Astrocyte of the spinal cord (primary cell): ENCODE data around the gene ADRB2.
"Not testable (repeated sequence)": the region's sequence is repeated elsewhere in the genome, so short reads cannot be mapped to it uniquely, and the experiment has no call there.

Source experiments
- DNase-seq: peaks from one replicate; pipeline ENCODE4 v3.0.0; 2011; ENCODE audit warnings: low read depth, low spot score
- H3K4me3 ChIP-seq: 2 replicates; pipeline ENCODE4 v1.5.1; 2011; ENCODE audit warnings: low read depth, mild to moderate bottlenecking, low read length, moderate library complexity
- in situ Hi-C: cut with HindIII; loops from 2 replicates; pipeline ENCODE4 v1.10.0; 2017; ENCODE audit warnings: low sequenced_read_pairs
- TF ChIP-seq, protein P1 (sequence below): IDR thresholded peaks from 2 replicates; pipeline ENCODE4 v1.5.1; 2012; ENCODE audit warnings: low read depth, mild to moderate bottlenecking, low read length, inconsistent platforms

Gene ADRB2

DNA sequence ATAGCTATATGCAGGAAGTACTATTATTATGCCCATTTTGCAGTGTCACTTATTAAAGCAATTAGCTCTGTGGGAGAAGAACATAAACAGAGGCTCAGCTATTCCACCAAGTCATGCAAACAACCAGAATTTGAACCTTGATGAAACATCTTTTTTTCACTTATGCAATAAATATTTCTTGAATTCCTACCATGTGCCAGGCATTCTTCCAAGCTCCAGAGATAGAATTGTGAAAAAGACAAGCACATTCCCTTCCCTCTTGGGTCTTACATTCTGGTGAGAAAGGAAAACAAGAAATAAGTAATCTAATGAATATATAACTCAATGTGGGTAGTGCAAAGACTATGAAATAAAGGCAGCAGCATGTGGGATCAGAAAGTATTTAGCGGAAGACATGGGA lies 32.1 kb upstream of the ADRB2 start:
- no peak for DNase-seq
- no peak overlapping the region for H3K4me3 ChIP-seq
- TF ChIP-seq, protein P1, sequence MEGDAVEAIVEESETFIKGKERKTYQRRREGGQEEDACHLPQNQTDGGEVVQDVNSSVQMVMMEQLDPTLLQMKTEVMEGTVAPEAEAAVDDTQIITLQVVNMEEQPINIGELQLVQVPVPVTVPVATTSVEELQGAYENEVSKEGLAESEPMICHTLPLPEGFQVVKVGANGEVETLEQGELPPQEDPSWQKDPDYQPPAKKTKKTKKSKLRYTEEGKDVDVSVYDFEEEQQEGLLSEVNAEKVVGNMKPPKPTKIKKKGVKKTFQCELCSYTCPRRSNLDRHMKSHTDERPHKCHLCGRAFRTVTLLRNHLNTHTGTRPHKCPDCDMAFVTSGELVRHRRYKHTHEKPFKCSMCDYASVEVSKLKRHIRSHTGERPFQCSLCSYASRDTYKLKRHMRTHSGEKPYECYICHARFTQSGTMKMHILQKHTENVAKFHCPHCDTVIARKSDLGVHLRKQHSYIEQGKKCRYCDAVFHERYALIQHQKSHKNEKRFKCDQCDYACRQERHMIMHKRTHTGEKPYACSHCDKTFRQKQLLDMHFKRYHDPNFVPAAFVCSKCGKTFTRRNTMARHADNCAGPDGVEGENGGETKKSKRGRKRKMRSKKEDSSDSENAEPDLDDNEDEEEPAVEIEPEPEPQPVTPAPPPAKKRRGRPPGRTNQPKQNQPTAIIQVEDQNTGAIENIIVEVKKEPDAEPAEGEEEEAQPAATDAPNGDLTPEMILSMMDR: no peak
- in situ Hi-C loops: no loop called here

DNA sequence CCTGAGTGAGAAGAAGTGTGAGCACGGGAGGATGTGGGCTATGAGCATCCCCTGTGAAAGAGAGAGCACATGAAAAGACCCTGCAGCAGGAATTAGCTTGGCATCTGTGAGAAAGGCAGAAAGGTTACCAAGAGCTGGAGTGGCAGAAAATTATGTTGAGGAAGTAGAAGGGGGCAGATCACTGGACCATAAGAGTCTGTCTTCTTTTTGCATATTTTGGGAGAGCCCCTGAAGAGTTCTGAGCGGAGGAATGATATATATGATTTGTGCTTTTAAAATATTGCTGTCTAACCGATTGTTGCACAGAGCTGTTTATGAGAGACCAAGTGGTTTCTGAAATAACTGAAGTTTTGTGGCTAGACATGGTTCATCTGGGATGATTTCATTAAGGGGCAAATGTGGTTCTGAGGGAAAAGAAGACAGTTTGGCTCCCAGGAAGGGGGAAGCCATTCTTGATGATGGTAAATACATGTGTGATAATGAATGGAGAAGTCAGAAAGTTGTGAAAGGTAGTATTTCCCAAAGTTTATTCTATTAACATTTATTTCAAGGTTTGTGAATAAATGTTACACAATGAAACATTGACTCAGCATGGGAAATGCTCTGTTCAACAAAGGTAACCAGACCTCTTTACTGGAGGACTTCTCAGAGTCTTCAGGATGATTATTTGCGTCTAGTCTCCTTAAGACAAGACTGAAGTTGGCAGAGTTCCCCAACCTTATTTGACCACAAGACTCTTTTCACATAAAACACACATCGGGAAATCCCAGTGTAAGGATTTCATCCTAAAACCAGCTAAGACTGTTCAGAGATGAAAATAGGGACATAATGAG lies 31.5 kb upstream of the ADRB2 start:
- peak; percentile 62 for DNase-seq
- in situ Hi-C loops: no loop called here
- TF ChIP-seq, protein P1: no peak
- H3K4me3 ChIP-seq: no peak overlapping the region

DNA sequence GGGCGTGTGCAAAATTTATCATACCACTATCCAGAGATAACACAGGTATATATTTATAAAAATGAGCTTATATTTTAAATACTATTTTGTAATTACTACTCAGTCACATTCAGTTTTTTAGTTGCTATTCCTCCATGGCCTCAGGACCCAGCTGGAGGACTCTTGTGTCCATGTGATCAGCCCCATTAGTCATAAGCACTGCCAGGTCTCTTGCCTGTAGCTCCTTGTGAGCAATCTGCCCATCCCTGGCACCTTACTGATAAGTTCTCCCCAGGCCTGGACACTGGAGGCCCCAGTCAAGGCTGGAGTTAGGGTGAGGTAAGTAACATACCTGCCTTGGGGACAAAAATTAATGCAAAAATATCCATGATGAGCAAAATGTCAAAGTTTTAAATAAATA lies 29.5 kb upstream of the ADRB2 start:
- DNase-seq: no peak
- H3K4me3 ChIP-seq: no peak overlapping the region
- in situ Hi-C loops: no loop called here
- TF ChIP-seq, protein P1: no peak

DNA sequence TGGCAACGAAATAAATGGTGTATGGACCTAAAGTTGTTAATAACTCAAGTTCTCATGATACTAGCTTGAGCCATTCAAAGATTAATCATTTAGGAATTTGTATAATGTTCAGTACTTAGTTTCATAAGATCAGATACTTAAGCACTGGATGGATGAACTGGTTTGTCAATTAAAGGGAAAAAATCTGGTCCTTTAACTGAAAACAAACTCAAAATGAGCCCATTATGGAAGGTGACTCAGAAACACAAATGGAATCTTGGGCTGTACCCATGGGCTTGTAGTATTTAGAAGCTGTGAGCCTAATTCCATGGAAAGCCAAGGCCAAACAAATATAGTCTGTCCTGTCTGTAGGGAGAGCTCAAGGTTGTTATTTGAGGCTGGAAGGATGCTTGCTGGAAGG lies 27.6 kb upstream of the ADRB2 start:
- in situ Hi-C loops: no loop called here
- H3K4me3 ChIP-seq: no peak overlapping the region
- DNase-seq: no peak
- TF ChIP-seq, protein P1: no peak

DNA sequence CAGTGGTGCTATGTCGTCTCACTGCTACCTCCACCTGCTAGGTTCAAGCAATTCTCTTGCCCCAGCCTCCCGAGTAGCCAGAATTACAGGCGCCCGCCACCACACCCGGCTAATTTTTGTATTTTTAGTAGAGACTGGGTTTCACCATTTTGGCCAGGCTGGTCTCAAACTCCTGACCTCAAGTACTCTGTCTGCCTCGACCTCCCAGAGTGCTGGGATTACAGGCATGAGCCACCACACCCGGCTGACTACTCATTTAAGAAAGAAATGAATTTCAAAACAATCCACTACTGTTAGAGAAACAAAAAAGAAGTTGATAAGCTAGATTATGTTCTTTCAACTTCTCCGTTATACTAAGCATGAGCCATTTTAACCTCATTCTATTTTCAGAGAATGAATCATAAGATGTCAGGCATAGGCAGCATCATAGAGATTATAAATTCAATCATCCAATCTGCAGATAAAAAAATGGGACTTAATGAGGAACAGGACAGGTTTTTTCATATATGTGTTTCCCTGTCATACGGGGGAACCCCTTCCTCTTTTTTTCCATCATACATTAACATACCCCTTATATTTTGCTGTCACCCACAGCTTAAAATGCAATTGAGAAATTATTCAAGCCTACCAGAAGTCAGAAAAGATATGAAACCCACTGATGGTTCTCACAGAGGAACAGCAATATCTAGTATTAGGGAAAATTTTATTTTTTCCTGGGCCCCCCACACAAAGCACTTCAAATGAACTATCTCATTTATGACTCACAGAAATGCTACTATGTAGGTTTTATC lies 26.5 kb upstream of the ADRB2 start:
- H3K4me3 ChIP-seq: no peak overlapping the region
- TF ChIP-seq, protein P1: no peak
- DNase-seq: no peak
- in situ Hi-C loops: no loop called here

DNA sequence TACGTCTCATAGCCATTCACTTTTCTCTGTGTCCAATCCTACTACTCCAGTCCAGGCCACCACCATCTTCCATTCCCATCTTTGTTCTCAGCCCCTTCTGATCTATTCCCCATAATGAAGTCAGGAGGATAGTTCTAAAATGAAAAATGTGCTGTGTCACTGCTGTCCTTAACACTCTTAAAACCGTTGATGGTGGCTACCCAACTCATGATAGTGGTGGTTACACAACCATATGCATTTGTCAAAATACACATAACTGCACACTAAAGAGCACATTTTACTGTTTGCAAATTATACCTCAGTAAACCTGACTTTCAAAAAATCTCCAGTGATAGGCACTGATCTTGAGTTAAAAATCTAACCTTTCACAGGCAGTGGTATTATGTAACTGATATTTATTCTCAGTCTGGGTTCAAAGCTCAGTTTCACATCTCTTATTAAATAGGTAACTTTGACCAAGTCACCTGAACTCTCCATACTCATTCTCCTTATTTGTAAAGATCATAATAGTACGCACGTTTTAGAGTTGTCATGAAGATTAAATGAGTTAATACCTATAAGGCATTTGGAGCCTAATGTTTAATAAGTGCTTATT lies 24.6 kb upstream of the ADRB2 start:
- TF ChIP-seq, protein P1: no peak
- DNase-seq: no peak
- in situ Hi-C loops: no loop called here
- H3K4me3 ChIP-seq: no peak overlapping the region

DNA sequence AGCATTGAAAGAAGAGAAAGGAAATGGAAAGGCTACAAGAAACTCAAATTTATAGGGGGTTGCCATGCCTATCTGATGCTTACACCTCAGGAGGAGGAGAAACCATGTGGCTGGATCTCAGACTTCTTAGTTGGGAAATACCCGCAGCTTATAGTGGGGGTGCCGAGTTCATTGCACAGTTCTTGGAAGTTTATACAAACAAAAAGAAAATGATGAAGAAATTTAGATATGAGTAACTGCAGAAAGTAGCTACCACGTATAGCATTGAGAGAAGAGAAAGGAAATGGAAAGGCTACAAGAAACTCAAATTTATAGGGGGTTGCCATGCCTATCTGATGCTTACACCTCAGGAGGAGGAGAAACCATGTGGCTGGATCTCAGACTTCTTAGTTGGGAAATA lies 23.0 kb upstream of the ADRB2 start:
- H3K4me3 ChIP-seq, DNase-seq, in situ Hi-C loops: not testable (repeated sequence)
